ENCODE results near the gene DBNL.

DBNL gene

DNA sequence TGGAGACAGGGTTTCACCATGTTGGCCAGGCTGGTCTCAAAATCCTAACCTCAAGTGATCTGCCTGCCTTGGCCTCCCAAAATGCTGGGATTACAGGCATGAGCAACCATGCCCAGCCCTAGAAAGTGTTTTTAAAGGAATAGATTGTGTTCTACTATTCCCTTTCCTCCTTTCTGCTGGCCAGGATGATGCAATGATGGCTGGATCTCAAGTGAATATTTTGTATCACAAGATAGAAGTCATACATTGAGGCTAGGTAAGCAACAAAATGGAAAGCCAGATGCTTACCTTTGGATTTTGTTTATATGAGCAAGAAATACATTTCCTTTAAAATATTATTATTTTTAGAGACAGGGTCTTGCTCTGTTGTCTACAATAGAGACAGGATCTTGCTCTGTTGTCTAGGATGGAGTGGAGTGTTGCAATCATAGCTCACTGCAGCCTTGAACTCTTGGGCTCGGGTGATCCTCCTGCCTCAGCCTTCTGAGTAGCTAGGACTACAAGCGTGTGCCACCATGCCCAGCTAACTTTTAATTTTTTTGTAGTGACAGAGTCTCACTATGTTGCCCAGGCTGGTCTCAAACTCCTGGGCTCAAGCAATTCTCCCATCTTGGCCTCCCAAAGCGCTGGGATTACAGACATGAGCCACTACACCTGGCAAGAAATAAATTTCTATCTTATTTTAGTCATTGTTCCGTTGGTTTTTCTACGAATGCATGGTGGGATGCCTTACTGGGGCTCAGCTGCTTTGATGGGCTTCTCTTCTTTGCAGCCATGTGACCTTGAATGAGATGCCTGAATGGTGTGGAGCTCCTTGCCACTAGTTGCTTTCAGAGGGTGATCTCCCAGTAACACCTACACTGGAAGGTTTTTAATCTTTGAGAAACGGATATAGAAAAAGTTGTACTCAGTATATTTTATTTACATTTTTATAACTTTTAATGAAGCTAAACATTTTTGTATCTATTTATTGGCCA lies 53.9 kb downstream of the DBNL start:
- no peak for DNase-seq (ENCODE audit: low read depth, low spot score)

DNA sequence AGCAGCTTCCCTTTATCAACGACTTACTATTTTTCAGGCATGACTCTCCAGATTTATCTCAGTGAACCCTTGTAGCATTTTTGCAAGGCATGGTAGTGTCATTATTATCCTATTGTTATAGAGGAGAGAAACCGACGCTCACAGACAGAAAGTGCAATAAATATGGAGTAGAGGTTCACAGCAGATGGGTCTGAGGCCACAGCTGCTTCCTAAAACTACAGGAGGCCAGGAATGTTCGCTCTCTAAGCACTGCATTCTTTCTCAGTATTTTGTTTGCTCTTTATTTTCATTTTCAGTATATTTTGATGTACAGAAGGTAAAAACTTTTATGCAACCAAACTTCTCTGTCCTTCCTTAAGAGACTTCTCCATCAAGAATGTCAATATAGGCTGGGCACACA lies 55.2 kb downstream of the DBNL start:
- no peak for DNase-seq (ENCODE audit: low read depth, low spot score)

DNA sequence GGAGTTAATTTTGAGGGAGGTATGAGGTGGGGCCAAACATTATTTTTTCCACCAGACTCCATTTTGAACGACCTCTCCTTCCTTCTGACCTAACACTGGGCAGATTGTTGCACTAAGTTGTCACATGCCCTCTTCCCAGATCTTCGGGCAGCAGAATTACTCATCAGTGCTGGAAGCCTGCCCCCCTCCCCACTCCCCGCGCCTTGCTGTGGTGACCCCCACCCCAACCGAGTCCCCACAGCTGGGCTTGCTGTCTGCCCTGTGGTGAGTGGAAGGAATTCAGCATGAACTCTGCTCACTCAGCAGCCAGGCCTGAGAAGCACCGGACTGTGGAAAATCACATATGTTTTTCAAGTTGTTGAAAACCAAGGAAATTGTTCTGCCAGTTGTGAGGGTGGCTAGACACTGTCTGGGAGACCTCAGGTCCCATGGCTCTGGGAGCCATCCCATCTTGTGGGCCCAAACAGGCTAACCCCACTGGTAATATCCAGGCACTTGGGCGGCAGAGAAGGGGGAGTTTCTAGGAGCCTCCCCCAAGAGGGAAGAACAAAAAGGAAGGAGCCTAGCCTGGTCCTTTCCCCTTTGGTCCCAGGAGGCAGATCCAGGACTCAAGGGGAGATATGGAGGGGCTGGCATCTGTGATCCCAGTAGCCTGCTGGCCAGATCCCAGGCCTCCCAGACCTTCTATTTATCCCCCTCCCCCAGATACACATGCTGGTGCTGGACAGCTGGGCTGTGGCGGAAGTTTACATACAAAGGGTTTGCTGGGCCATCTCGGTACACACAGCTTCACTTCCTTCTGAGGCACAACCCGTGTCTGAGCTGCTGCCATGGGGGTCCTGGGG lies 56.2 kb downstream of the DBNL start:
- DNase-seq (ENCODE audit: low read depth, low spot score), result no peak

DNA sequence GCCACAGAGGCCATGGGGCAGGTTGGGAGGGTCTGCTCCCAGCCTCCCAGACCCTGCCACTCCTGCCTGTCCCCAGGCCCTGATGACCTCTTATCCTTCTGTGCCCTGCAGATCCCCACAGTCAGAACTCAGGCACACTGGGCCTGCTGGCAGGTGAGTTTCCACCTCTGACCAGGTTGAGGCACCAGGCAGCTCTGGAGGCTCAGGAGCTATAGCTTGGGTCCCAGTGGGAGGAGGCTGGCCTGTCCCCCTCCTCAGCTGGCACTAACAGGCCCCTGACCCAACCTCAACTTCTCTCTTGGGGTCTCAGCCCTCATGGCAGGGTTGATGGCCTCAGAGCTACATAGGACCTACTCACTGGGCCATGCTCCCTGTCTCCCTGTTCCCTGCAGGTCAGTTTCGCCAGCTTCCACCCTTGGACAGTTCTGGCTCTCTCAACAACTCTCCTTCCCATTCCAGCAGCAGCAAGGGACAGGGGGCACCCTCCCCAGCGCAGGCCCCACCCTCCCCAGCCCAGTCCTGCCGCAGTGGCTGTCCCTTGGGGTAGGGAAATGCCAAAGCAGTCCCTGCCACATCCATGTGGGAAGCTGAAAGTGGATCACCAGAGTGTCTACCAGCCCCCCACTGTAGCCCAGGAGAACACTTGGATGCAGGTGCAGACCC lies 56.9 kb downstream of the DBNL start:
- DNase-seq (ENCODE audit: low read depth, low spot score), result no peak

DNA sequence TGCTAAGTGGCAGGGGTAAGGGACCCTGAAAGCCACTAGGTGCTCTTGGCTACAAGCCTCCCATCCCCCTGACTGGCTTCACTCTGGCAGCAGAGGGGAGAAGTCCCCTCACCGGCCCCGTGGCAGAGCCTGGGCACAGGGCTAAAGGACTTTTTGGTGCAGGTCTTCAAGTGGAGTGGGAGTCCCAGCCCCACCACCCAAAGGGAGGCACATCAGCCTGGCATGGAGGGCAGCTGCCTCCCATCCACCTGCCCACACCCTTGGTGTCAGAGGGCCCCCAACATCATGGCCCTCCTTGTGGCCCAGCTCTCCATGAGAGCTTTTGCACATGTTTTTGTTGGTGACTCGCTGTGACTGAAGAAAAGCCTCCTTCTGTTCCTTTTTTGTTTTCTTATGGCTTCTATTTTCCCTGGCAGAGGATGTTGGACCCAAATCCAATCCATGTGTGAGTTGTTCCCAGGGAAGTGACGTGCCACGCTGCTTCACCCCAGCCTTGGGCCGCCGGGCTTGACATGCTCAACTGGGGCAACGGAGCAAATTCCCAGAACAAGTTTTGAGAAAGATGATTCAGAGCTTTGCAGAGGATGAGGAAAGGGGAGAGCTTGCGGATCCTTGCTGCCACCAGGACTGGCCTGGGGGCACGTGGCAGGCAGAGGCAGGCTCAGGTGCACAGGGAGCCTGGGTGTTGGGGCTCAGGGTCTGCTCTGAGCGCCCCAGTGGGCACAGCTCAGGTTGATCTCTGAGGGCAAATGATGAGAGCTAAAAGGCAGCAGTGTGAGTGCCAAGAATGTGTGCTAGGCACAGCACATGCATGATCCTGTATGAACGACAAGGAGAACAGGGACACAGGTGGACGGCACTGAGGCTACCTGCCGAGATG lies 57.7 kb downstream of the DBNL start:
- no peak for DNase-seq (ENCODE audit: low read depth, low spot score)

DNA sequence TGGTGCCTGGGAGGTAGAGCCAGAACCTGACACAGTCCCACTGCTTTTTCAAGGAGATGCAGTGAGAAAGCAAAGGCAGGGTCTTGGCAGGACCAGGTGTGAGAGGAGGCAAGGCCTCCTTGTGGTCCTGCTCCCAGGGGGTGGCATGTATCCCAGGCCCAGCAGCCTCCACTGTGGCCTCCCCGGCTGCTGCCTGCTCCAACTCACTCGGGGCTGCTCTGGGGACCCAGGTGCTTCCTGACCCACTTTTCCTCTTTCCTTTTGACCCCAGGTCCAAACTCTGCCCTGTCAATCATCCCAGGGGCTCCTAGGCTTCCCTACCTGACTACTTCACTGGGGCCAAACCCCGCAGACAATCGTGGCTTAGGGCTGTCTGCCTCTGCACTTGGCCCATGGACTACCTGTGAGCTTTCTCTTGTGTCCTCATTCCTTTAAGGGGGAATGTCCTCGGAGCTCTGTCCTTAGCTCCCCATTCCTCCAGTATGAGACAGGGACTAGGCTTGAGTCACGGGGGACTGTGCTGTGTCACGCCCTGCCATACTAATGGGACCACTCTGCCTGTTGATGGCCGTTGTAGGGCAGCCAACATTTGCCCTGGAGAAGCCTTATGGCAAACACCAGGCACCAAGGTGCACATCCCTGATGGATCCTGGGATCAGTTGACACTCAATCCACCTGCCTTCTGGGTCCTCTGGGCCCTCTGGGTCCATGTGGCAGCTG lies 58.5 kb downstream of the DBNL start:
- no peak for DNase-seq (ENCODE audit: low read depth, low spot score)

DNA sequence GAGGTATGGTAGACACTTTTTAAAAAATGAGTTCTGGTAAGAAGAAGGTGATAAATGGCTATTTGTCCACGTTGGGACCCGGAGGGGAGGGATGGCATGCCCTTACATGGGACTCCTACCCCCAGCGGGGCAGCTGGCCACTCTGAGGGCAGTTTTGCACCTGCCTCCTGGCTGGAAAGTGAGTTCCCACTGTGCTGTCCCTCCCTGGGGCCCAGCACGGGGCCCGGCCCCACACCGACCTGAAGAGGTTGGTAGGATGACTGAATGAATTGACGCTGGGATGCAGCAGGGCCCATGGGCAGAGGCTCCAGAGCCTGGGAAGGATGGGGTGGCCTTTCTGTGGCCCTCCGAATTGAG lies 59.0 kb downstream of the DBNL start:
- DNase-seq (ENCODE audit: low read depth, low spot score), result no peak

DNA sequence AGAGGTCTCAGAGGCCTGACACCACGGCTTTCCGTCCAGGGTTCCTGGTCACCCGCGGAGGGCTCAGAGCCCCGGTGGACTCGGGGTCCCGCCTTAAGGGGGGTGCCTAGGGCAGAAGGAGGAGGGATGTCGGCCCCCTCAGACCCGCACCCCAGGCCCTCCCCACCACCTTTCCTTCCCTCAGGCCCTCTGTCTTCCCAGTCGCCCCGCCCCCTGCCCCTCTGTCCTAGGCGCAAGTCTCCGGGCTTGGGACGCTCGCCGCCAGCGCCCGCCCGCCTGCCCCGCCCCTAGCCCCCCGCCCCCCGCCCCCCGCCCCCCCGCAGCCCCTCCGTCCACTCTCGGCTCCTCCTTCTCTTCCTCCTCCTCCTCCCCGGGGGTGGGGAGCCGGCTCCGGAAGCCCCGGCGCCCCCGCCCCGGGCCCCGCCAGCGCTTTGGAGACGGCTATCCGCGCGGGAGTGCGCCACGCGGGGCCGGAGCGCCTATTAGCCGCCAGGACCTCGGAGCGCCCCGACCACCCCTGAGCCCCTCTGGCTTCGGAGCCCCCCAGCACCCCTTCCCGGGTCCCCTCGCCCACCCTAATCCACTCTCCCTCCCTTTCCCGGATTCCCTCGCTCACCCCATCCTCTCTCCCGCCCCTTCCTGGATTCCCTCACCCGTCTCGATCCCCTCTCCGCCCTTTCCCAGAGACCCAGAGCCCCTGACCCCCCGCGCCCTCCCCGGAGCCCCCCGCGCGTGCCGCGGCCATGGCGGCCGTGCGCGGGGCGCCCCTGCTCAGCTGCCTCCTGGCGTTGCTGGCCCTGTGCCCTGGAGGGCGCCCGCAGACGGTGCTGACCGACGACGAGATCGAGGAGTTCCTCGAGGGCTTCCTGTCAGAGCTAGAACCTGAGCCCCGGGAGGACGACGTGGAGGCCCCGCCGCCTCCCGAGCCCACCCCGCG lies 59.7 kb downstream of the DBNL start, which contains the start of gene AEBP1:
Gene AEBP1 (plus strand): TSS at position 423 of the 937 bp plus-strand sequence. CDS start 321 bp downstream, at position 744.
- no peak for DNase-seq (ENCODE audit: low read depth, low spot score)

DNA sequence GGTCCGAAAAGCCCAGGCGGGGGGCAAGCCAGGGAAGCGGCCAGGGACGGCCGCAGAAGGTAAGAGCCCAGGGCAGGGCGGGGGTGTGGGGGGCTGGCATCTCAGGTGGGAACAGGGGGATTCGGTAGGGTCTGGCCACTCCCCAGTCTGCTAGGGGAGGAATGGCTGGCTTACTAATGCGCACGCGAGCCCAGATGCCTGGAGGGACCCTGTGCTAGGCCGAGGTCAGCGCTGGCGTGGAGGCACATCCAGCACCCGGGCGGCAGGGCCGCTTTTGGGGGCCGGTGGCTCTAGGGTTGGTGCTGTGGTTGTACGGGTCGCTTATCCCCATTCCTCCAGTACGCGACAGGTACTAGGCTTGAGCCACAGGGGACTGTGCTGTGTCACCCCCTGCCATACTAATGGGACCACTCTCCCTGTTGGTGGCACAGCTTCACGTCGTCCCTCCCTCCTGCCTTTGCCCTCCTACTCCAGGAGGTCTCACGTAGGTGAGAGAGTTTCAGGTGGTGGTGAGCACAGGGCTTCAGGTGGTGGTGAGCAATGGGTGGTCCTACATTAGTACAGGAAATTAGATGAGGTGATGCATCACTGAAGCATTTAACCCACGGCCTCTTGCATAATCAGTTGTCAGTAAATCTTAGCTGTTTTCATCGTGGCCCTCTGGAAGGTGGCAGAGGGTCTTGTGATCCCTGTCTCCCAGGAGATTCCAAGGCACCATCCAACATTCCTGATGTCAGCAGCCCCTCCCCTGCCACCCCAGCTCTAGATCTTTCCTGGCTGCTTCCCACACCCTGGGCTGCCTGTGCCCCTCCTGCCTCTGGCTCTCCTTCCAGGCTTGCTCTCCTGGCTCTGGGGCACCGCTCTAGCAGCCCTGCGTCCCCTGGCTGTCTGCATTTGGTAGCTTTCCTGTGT lies 60.6 kb downstream of the DBNL start:
- DNase-seq (ENCODE audit: low read depth, low spot score), result no peak

DNA sequence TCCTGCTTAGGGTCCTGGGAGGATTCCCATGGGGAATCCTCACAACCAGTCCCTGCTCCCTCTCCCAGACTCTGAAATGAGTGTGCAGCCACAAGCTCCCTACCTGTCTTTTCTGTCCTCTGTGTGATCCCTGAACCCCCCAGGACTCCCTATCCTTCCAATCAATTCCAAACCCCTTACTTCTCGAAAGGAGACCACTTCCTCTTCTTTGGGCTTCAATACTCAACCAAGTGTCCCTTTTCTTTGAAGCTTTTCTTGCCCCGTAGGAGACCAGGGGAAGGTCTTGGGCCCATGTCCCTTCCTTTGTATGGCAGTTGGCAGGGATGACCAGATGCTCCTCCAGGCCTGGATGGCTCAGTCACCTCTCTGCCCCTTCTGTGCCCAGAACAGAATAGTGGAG lies 61.3 kb downstream of the DBNL start:
- DNase-seq (ENCODE audit: low read depth, low spot score), result no peak

DNA sequence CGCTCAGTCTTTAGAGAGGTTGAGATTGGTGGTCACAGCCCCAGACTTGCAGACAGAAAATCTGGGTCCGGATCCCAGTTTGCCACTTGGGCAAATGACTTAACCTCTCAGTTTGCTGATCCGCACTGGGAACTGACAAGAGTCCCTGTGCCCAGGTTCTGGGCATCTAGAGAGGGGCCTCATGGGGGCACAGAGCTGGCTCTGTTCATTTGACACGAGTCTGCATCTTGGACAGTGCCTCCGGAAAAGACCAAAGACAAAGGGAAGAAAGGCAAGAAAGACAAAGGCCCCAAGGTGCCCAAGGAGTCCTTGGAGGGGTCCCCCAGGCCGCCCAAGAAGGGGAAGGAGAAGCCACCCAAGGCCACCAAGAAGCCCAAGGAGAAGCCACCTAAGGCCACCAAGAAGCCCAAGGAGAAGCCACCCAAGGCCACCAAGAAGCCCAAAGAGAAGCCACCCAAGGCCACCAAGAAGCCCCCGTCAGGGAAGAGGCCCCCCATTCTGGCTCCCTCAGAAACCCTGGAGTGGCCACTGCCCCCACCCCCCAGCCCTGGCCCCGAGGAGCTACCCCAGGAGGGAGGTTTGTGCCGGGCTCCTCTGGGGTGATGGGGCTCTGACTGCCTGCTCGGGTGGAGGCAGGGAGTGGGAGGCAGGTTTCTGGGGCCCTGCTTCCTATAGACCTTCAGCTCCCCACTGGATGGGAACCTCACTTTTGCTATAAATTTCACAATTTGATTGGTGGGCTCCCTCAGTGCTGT lies 62.0 kb downstream of the DBNL start:
- DNase-seq (ENCODE audit: low read depth, low spot score), result no peak

DNA sequence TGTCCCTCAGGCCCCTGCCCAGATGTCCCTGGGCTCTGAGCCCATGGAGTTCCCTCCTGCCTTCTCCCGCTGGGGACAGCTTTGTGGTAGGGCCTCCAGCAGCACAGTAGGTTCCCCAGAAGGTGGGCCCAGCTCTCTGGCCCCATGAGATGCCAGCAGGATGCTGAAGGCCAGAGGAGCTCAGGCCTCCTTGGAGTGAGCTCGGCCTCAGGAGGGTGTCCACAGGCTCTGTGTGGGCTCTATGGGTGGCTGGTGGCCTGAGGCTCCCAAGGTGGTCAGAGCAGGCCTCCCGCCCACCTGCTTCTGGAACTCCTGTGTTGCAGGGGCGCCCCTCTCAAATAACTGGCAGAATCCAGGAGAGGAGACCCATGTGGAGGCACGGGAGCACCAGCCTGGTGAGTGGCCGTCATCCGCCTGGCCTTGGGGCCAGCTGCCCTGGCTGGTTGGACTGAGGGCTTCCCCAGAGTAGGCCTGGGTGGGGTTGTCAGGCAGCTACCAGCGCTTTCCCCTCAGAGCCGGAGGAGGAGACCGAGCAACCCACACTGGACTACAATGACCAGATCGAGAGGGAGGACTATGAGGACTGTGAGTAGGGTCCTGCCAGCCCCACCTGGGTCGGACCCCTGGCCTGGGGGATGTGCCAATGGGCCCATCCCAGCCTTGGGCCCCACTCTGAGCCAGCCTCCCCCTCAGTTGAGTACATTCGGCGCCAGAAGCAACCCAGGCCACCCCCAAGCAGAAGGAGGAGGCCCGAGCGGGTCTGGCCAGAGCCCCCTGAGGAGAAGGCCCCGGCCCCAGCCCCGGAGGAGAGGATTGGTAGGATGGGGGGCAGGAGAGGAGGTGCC lies 62.8 kb downstream of the DBNL start:
- no peak for DNase-seq (ENCODE audit: low read depth, low spot score)

DNA sequence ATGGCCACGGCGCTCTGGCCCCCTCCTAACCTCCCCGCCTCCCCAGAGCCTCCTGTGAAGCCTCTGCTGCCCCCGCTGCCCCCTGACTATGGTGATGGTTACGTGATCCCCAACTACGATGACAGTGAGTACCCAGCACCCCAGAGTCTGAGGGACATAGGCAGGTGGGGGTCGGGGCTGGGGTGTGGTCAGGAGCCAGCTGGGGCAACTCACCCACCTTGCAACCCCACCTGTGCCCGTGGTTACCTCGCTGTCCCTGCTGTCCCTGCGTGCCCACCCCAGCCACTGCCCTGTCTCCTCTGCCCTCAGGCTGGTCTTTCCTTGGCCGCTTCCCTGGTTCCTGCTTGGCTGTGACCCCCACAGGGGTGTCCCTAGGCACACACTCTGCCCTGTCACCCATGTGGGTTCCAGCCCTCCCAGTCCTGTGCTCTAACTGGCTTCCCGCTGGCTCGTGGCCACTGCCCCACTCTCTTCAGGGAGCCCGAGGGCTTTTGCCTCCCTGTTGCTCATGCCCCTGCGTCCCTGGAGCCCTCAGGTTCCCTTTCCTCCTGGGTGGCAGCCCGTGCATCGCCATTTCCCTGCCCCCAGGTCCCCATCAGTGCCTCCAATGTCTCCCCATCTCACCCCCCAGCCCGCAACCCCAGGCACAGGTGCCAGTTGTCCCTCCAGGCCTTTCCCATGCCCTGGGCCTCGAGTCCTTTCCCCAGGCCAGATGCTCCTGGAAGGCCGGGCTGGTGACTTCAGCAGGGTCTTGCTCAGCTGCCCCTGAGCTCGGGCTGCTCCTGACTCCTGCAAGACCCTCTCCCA lies 63.7 kb downstream of the DBNL start:
- no peak for DNase-seq (ENCODE audit: low read depth, low spot score)

DNA sequence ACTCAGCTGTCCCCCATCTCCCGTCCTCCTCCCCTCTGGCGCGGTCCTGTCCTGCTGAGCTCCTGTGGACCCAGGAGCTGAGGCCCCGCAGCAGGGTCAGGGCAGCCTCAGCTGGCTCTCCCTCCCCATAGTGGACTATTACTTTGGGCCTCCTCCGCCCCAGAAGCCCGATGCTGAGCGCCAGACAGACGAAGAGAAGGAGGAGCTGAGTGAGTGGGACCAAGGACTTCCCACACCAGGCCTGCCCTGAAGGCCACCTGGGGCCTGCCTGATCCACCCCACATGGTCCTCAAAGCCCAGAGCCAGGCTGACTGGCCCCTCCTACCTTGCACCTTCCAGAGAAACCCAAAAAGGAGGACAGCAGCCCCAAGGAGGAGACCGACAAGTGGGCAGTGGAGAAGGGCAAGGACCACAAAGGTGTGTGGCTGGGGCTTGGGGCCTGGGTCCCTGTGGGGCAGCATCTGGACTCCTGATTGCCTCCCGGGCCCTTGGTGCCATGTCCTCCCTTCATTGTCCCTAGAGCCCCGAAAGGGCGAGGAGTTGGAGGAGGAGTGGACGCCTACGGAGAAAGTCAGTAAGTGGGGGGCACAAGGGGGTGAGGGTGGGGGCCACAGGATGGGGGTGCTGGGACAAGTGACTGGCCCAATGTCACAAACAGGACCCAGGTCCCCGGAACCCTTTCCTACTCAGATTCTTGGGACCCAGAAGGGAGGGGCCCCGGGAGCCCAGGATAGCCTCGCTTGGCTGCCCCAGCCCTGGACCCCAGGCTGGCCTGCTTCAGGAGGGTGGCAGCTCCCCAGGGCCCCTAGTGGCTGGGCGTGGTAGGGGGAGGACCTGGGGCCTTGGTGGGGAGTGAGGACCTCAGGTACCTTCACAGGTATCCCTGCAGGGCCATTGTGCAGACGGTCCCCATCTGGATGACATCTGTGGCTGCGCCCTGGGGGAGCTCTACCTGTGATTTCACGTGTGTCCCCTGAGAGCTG lies 64.6 kb downstream of the DBNL start:
- DNase-seq (ENCODE audit: low read depth, low spot score), result no peak

Measured in activated naive CD8-positive, alpha-beta T cell treated with anti-CD3 and anti-CD28 coated beads, Interleukin-2, amount 50 U/mL, for 16 hours (primary cell).